HCT116 (cell line): ENCODE results near the gene ELP2. TPM values are rescaled to one million over a fixed set of nuclear protein-coding genes. Genes with fewer than 3 reads are reported as not detected.
"Not testable (repeated sequence)": the region's sequence is repeated elsewhere in the genome, so short reads cannot be mapped to it uniquely, and the experiment has no call there.

Experiments used
- ATAC-seq: fragments of 200-7000 bp; cut with Tn5 transposase; 2 replicates; pipeline ENCODE4 v1.9.1; 2020; ENCODE audit warnings: mild to moderate bottlenecking, moderate library complexity
- BruUV-seq: library from RNA; stranded (reverse); fragments of 400-500 nt; replicated peaks from 2 replicates; lab custom pipeline; 2021; lab: Mats Ljungman, UMichigan
- CTCF ChIA-PET: fragments of 300-600 bp; sonication (Branson Sonifier 250); formaldehyde crosslinking; loops from one replicate; lab custom pipeline; 2021; ENCODE audit warnings: antibody characterized with exemption; lab: Charles Lee
- POLR2A ChIA-PET: fragments of 300-600, 350-600 bp; sonication (Branson Sonifier 250); formaldehyde crosslinking; loops from one replicate; lab custom pipeline; 2021; ENCODE audit warnings: antibody characterized with exemption; lab: Charles Lee
- RAD21 ChIA-PET, 2 experiments: fragments of 300-600 bp; sonication (Branson Sonifier 250); formaldehyde crosslinking; loops; one replicate each; lab custom pipeline; 2023; ENCODE audit warnings: low total read pairs in 2 of 2; ENCODE audit not compliant: uncharacterized antibody in 2 of 2, unreplicated experiment in 2 of 2, low non-redundant PET in 1 of 2; lab: Charles Lee
- DNase-seq: peaks from one replicate; pipeline ENCODE4 v3.0.0-alpha.2; 2010; ENCODE audit warnings: low read depth, low spot score
- H2AFZ ChIP-seq: fragments of 200-600 bp; shearing (Covaris generic), sonication (generic); 2 replicates; pipeline ENCODE4 v1.6.1; 2017; ENCODE audit warnings: low read depth, mixed run types, mixed read lengths, antibody characterized with exemption, low read length; ENCODE audit not compliant: poor library complexity, severe bottlenecking
- H3K27ac ChIP-seq: 2 replicates; pipeline ENCODE4 v1.5.1; 2012; ENCODE audit warnings: low read depth, low read length
- H3K27me3 ChIP-seq: fragments of 200-600 bp; sonication (generic); 2 replicates; pipeline ENCODE4 v1.6.1; 2016; ENCODE audit warnings: mixed run types, low read length, mixed read lengths; ENCODE audit not compliant: insufficient read depth
- H3K36me3 ChIP-seq, 2 experiments: fragments of 200-500 bp in 1 of 2; fragments of 200-600 bp in 1 of 2; sonication (Bioruptor generic) in 1 of 2; sonication (generic) in 1 of 2; 2 replicates each; pipeline versions ENCODE4 v1.5.1 to v1.6.1; 2014 to 2016; ENCODE audit warnings: low read length in 2 of 2, inconsistent platforms in 1 of 2, mixed read lengths in 1 of 2, mixed run types in 1 of 2; ENCODE audit not compliant: insufficient read depth in 2 of 2, control insufficient read depth in 1 of 2
- H3K4me1 ChIP-seq, 2 experiments: fragments of 200-600 bp in 1 of 2; sonication (generic) in 1 of 2; 2 replicates each; pipeline versions ENCODE4 v1.5.1 to v1.6.1; 2012 to 2017; ENCODE audit warnings: low read length in 2 of 2, inconsistent platforms in 1 of 2, mild to moderate bottlenecking in 1 of 2, mixed read lengths in 1 of 2, mixed run types in 1 of 2, moderate library complexity in 1 of 2; ENCODE audit not compliant: insufficient read depth in 2 of 2, control insufficient read depth in 1 of 2
- H3K4me2 ChIP-seq: fragments of 200-600 bp; sonication (generic); 2 replicates; pipeline ENCODE4 v1.6.1; 2017; ENCODE audit warnings: mixed run types, low read length, mixed read lengths
- H3K4me3 ChIP-seq, 2 experiments: fragments of 200-600 bp in 1 of 2; sonication (generic) in 1 of 2; replicated peaks in 1 of 2; 2 replicates each; pipeline ENCODE4 v1.5.1; 2011 to 2016; ENCODE audit warnings: low read length in 2 of 2, control low read depth in 1 of 2, low read depth in 1 of 2, mild to moderate bottlenecking in 1 of 2, mixed read lengths in 1 of 2, mixed run types in 1 of 2
- H3K79me2 ChIP-seq: fragments of 200-600 bp; sonication (generic); 2 replicates; pipeline ENCODE4 v1.6.1; 2017; ENCODE audit warnings: mild to moderate bottlenecking, mixed run types, low read length, moderate library complexity, mixed read lengths; ENCODE audit not compliant: insufficient read depth
- H3K9ac ChIP-seq: fragments of 200-600 bp; sonication (generic); 2 replicates; pipeline ENCODE4 v1.6.1; 2016; ENCODE audit warnings: low read length, mixed read lengths
- H3K9me2 ChIP-seq: fragments of 200-600 bp; sonication (generic), shearing (Covaris generic); 2 replicates; pipeline ENCODE4 v1.6.1; 2017; ENCODE audit warnings: mixed run types, mild to moderate bottlenecking, moderate library complexity; ENCODE audit not compliant: insufficient read depth
- H3K9me3 ChIP-seq, 2 experiments: fragments of 200-500 bp in 1 of 2; fragments of 200-600 bp in 1 of 2; sonication (Bioruptor generic) in 1 of 2; sonication (generic) in 1 of 2; 2 replicates each; pipeline ENCODE4 v1.6.1; 2014 to 2017; ENCODE audit warnings: low read length in 2 of 2, mixed read lengths in 2 of 2, inconsistent platforms in 1 of 2, low read depth in 1 of 2, mild to moderate bottlenecking in 1 of 2, mixed run types in 1 of 2, moderate library complexity in 1 of 2; ENCODE audit not compliant: control insufficient read depth in 1 of 2, insufficient read depth in 1 of 2
- H4K20me1 ChIP-seq: fragments of 200-600 bp; sonication (generic), shearing (Covaris generic); 2 replicates; pipeline ENCODE4 v1.6.1; 2017; ENCODE audit warnings: mixed run types, mild to moderate bottlenecking, moderate library complexity; ENCODE audit not compliant: insufficient read depth
- CBX3 ChIP-seq: IDR thresholded peaks from 2 replicates; pipeline ENCODE4 v1.6.1; 2012; ENCODE audit warnings: low read depth
- ELF1 ChIP-seq: IDR thresholded peaks from 2 replicates; pipeline ENCODE4 v1.6.1; 2012; ENCODE audit warnings: low read depth, borderline replicate concordance
- FOSL1 ChIP-seq: IDR thresholded peaks from 2 replicates; pipeline ENCODE4 v1.6.1; 2012; ENCODE audit warnings: low read depth
- SIN3A ChIP-seq: IDR thresholded peaks from 2 replicates; pipeline ENCODE4 v1.6.1; 2012; ENCODE audit warnings: low read depth
- SRF ChIP-seq: IDR thresholded peaks from 2 replicates; pipeline ENCODE4 v1.6.1; 2012; ENCODE audit warnings: low read depth
- YY1 ChIP-seq: IDR thresholded peaks from 2 replicates; pipeline ENCODE4 v1.6.1; 2011; ENCODE audit warnings: low read length, low read depth, moderate library complexity, mild to moderate bottlenecking; ENCODE audit not compliant: insufficient replicate concordance; ENCODE audit errors: extremely low read depth
- intact Hi-C: fragments of 100-400 bp; cut with micrococcal nuclease; formaldehyde crosslinking; loops from 2 replicates; pipeline ENCODE4 v1.10.0; 2022
- total RNA-seq: library from RNA; stranded (reverse); gene quantifications from one replicate; pipeline ENCODE4 v1.2.1, GENCODE V29; 2021; ENCODE audit not compliant: unreplicated experiment
- TF ChIP-seq, protein P1 (sequence below): IDR thresholded peaks from 2 replicates; pipeline ENCODE4 v1.6.1; 2011; ENCODE audit warnings: mild to moderate bottlenecking, low read length, moderate library complexity; ENCODE audit not compliant: insufficient replicate concordance; ENCODE audit errors: extremely low read depth

Gene ELP2
- total RNA-seq, 1 experiment from 2014 or later, result 109 TPM

DNA sequence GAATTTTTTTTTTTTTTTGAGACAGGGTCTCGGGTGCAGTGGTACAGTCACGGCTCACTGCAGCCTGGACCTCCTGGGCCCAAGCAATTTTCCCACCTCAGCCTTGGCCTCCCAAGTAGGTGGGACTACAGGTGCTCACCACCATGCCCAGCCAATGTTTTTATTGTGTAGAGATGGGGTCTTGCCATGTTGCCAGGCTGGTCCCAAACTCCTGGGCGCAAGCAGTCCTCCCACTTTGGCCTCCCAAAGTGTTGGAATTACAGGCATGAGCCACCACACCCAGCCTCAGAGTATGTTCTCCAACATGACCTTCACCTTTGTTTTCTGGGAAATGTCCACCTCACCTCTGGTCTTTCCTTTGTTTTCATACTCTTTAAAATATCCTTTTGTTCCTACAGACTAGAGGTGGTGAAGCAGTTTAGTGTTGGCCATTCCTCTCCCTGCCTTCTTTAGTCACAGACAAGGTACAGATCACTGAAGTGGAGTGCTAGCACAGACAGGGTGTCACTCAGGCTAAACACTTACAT is 38.1 kb downstream of the ELP2 start:
- Histone ChIP-seq H3K9me2 (no peaks in the 10 kb centered on the region), H3K27me3 (no peaks in the 10 kb centered on the region), H4K20me1 (no peaks in the 10 kb centered on the region; the same call in 1 of the 2 replicates), H3K27ac (no peak overlapping the region), H3K79me2 (peaks cover 15% of the 10 kb centered on the region), H2AFZ (no peak overlapping the region), H3K4me2 (no peak overlapping the region), H3K9me3 (no peaks in the 10 kb centered on the region)
- intact Hi-C loops, result no loop called here
- POLR2A ChIA-PET, result no interaction called here
- CTCF ChIA-PET, result no interaction called here
- BruUV-seq, result no TSS peak
- RAD21 ChIA-PET, result no interaction called here
- TF ChIP-seq CBX3 (no peak), YY1 (no peak), ELF1 (no peak), FOSL1 (no peak), SIN3A (no peak), SRF (no peak)
- TF ChIP-seq, protein P1, sequence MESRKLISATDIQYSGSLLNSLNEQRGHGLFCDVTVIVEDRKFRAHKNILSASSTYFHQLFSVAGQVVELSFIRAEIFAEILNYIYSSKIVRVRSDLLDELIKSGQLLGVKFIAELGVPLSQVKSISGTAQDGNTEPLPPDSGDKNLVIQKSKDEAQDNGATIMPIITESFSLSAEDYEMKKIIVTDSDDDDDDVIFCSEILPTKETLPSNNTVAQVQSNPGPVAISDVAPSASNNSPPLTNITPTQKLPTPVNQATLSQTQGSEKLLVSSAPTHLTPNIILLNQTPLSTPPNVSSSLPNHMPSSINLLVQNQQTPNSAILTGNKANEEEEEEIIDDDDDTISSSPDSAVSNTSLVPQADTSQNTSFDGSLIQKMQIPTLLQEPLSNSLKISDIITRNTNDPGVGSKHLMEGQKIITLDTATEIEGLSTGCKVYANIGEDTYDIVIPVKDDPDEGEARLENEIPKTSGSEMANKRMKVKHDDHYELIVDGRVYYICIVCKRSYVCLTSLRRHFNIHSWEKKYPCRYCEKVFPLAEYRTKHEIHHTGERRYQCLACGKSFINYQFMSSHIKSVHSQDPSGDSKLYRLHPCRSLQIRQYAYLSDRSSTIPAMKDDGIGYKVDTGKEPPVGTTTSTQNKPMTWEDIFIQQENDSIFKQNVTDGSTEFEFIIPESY, result no peak
- TF ChIP-seq, all 23 proteins: peak for 0
- Histone ChIP-seq H3K4me3 (no peak overlapping the region), H3K9ac (no peak overlapping the region), H3K4me1 (no peaks in the 10 kb centered on the region), H3K36me3 (peaks cover 30 to 40% of the 10 kb centered on the region in 2 experiments; a peak in 3 of 4 replicates)
- DNase-seq (no peak), ATAC-seq (no peak)

DNA sequence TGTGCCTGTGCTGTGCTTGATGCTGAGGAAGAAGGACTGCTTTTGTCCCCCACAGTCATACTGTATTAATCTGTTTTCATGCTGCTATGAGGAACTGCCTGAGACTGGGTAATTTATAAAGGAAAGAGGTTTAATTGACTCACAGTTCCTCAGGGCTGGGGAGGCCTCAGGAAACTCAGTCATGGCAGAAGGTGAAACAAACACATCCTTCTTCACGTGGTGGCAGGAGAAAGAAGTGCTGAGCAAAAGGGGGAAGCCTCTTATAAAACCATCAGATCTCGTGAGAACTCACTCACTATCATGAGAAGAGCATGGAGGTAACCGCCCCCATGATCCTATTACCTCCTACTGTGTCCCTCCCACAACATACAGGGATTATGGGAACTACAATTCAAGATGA is 38.6 kb downstream of the ELP2 start:
- POLR2A ChIA-PET, H3K27me3 ChIP-seq, H3K4me1 ChIP-seq, DNase-seq, ATAC-seq, BruUV-seq, H3K27ac ChIP-seq, H3K4me2 ChIP-seq, H3K9ac ChIP-seq, H3K9me2 ChIP-seq, H3K4me3 ChIP-seq, RAD21 ChIA-PET, H3K9me3 ChIP-seq, H2AFZ ChIP-seq, intact Hi-C loops, CTCF ChIA-PET, H4K20me1 ChIP-seq: not testable (repeated sequence)
- H3K36me3 ChIP-seq, result peaks cover 32 to 37% of the 10 kb centered on the region in 2 experiments; a peak in 3 of 4 replicates
- H3K79me2 ChIP-seq, result peaks cover 11% of the 10 kb centered on the region; the same call in 1 of the 2 replicates
